Measurements from ENCODE around the gene CEP72. TPM values are rescaled to one million over a fixed set of nuclear protein-coding genes. Genes with fewer than 3 reads are reported as not detected.

The CEP72 gene
- total and polyA plus RNA-seq, 2 of the 13 experiments (the other 11 are each of a cell fraction or from before 2014, with no cell fraction given) = 3.4 to 9.4 TPM

DNA sequence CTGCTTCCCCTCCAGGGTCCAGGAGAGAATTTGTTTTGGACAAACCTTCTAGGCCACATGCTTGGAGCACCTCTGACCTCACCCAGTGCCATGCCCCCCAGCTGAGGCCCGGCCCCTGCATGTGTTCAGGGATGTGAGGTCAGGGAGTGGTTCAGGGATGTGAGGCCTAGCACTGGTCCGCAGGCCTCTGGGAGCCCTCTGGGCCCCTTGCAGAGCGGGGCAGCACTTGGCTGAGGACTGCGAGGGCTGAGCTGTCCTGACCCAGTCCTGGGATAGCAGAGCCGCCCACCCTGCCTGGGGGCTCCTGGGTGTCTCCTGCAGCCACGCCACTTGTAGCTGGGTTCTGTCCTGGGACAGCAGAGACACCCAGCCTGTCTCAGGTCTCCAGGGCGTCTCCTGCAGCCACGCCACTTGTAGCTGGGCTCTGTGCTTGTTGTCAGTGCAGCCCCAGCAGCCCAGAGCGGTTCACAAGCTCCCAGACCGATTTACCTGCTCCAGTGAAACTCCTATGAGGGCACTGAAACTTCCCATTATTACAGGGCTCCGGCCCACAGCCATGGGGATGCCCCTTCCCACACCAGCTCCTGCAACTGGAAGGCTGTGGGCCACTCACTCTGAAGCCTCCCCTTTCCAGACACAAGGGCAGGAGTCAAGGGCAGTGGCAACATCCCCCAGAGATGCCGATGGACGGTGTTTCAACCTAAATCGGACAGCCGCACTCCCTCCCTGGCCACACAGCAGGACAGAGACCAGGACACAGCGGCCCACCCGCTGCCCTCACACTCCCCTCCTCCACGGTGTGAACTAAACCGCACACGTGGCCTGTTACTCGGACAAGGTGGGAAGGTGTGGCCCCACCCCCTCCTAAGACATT is 5.4 kb upstream of the CEP72 start (continued):
- TF ChIP-seq ZSCAN21 (CRISPR knock-in tag; IDR thresholded peaks at IDR 0.05; ENCODE audit: borderline replicate concordance) = 0 out of 2 replicates have a peak, but pooled peaks have one; percentile 12
- TF ChIP-seq, protein P1, sequence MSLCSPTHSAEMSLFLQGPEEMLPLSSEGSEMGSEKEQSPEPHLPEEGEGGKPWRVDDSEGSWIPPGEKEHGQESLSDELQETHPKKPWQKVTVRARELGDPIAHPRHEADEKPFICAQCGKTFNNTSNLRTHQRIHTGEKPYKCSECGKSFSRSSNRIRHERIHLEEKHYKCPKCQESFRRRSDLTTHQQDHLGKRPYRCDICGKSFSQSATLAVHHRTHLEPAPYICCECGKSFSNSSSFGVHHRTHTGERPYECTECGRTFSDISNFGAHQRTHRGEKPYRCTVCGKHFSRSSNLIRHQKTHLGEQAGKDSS (CRISPR knock-in tag; IDR thresholded peaks at IDR 0.05; ENCODE audit: borderline replicate concordance, low read depth) = no peak
- TF ChIP-seq SALL2 (CRISPR knock-in tag; IDR thresholded peaks at IDR 0.05) = no peak
- TF ChIP-seq PAF1 (CRISPR knock-in tag; IDR thresholded peaks at IDR 0.05) = no peak
- TF ChIP-seq FLYWCH1 (CRISPR knock-in tag; IDR thresholded peaks at IDR 0.05) = no peak
- TF ChIP-seq FOXO1 (CRISPR knock-in tag; IDR thresholded peaks at IDR 0.05) = no peak
- no peak for TF ChIP-seq ZNF605 (CRISPR knock-in tag; IDR thresholded peaks at IDR 0.05)
- TF ChIP-seq, protein P2, sequence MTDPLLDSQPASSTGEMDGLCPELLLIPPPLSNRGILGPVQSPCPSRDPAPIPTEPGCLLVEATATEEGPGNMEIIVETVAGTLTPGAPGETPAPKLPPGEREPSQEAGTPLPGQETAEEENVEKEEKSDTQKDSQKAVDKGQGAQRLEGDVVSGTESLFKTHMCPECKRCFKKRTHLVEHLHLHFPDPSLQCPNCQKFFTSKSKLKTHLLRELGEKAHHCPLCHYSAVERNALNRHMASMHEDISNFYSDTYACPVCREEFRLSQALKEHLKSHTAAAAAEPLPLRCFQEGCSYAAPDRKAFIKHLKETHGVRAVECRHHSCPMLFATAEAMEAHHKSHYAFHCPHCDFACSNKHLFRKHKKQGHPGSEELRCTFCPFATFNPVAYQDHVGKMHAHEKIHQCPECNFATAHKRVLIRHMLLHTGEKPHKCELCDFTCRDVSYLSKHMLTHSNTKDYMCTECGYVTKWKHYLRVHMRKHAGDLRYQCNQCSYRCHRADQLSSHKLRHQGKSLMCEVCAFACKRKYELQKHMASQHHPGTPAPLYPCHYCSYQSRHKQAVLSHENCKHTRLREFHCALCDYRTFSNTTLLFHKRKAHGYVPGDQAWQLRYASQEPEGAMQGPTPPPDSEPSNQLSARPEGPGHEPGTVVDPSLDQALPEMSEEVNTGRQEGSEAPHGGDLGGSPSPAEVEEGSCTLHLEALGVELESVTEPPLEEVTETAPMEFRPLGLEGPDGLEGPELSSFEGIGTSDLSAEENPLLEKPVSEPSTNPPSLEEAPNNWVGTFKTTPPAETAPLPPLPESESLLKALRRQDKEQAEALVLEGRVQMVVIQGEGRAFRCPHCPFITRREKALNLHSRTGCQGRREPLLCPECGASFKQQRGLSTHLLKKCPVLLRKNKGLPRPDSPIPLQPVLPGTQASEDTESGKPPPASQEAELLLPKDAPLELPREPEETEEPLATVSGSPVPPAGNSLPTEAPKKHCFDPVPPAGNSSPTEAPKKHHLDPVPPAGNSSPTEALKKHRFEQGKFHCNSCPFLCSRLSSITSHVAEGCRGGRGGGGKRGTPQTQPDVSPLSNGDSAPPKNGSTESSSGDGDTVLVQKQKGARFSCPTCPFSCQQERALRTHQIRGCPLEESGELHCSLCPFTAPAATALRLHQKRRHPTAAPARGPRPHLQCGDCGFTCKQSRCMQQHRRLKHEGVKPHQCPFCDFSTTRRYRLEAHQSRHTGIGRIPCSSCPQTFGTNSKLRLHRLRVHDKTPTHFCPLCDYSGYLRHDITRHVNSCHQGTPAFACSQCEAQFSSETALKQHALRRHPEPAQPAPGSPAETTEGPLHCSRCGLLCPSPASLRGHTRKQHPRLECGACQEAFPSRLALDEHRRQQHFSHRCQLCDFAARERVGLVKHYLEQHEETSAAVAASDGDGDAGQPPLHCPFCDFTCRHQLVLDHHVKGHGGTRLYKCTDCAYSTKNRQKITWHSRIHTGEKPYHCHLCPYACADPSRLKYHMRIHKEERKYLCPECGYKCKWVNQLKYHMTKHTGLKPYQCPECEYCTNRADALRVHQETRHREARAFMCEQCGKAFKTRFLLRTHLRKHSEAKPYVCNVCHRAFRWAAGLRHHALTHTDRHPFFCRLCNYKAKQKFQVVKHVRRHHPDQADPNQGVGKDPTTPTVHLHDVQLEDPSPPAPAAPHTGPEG (CRISPR knock-in tag; IDR thresholded peaks at IDR 0.05) = no peak
- peak; percentile 27 for TF ChIP-seq HNRNPLL (IDR thresholded peaks at IDR 0.05; ENCODE audit: low read depth, low read length, poor library complexity, severe bottlenecking)
- TF ChIP-seq CEBPG (CRISPR knock-in tag; IDR thresholded peaks at IDR 0.05) = no peak
- TF ChIP-seq, protein P3, sequence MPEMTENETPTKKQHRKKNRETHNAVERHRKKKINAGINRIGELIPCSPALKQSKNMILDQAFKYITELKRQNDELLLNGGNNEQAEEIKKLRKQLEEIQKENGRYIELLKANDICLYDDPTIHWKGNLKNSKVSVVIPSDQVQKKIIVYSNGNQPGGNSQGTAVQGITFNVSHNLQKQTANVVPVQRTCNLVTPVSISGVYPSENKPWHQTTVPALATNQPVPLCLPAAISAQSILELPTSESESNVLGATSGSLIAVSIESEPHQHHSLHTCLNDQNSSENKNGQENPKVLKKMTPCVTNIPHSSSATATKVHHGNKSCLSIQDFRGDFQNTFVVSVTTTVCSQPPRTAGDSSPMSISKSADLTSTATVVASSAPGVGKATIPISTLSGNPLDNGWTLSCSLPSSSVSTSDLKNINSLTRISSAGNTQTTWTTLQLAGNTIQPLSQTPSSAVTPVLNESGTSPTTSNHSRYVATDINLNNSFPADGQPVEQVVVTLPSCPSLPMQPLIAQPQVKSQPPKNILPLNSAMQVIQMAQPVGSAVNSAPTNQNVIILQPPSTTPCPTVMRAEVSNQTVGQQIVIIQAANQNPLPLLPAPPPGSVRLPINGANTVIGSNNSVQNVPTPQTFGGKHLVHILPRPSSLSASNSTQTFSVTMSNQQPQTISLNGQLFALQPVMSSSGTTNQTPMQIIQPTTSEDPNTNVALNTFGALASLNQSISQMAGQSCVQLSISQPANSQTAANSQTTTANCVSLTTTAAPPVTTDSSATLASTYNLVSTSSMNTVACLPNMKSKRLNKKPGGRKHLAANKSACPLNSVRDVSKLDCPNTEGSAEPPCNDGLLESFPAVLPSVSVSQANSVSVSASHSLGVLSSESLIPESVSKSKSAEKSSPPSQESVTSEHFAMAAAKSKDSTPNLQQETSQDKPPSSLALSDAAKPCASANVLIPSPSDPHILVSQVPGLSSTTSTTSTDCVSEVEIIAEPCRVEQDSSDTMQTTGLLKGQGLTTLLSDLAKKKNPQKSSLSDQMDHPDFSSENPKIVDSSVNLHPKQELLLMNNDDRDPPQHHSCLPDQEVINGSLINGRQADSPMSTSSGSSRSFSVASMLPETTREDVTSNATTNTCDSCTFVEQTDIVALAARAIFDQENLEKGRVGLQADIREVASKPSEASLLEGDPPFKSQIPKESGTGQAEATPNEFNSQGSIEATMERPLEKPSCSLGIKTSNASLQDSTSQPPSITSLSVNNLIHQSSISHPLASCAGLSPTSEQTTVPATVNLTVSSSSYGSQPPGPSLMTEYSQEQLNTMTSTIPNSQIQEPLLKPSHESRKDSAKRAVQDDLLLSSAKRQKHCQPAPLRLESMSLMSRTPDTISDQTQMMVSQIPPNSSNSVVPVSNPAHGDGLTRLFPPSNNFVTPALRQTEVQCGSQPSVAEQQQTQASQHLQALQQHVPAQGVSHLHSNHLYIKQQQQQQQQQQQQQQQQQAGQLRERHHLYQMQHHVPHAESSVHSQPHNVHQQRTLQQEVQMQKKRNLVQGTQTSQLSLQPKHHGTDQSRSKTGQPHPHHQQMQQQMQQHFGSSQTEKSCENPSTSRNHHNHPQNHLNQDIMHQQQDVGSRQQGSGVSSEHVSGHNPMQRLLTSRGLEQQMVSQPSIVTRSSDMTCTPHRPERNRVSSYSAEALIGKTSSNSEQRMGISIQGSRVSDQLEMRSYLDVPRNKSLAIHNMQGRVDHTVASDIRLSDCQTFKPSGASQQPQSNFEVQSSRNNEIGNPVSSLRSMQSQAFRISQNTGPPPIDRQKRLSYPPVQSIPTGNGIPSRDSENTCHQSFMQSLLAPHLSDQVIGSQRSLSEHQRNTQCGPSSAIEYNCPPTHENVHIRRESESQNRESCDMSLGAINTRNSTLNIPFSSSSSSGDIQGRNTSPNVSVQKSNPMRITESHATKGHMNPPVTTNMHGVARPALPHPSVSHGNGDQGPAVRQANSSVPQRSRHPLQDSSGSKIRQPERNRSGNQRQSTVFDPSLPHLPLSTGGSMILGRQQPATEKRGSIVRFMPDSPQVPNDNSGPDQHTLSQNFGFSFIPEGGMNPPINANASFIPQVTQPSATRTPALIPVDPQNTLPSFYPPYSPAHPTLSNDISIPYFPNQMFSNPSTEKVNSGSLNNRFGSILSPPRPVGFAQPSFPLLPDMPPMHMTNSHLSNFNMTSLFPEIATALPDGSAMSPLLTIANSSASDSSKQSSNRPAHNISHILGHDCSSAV (CRISPR knock-in tag; IDR thresholded peaks at IDR 0.05; ENCODE audit: borderline replicate concordance) = no peak
- no peak for TF ChIP-seq SP2 (CRISPR knock-in tag; IDR thresholded peaks at IDR 0.05)

Measured in HepG2 (cell line).